H1 (cell line): ENCODE results near the gene UBE2D2. TPM values are rescaled to one million over a fixed set of nuclear protein-coding genes. Genes with fewer than 3 reads are reported as not detected.

Experiments used
- CTCF ChIA-PET: fragments of 300-600 bp; sonication (Branson Sonifier 250); formaldehyde crosslinking; loops from one replicate; lab custom pipeline; 2021; ENCODE audit not compliant: partially characterized antibody; lab: Charles Lee
- POLR2A ChIA-PET: fragments of 300-600 bp; sonication (Branson Sonifier 250); formaldehyde crosslinking; loops from one replicate; lab custom pipeline; 2021; ENCODE audit warnings: inconsistent platforms; ENCODE audit not compliant: partially characterized antibody; lab: Charles Lee
- DNase-seq, 2 experiments: peaks; one replicate each; pipeline versions ENCODE4 v3.0.0 to v3.0.0-alpha.2; 2010 to 2022; ENCODE audit warnings: low spot score in 2 of 2, low read depth in 1 of 2, mixed read lengths in 1 of 2
- FAIRE-seq: peaks from 2 replicates; lab custom pipeline; 2011; peaks lifted over from hg19 to GRCh38; lab: Jason Lieb, UNC
- H2AFZ ChIP-seq: 2 replicates; pipeline ENCODE4 v1.8.1; 2012; ENCODE audit warnings: low read length, inconsistent platforms
- H2AK5ac ChIP-seq: 2 replicates; pipeline ENCODE4 v1.6.1; 2013; ENCODE audit warnings: low read depth, low read length
- H2BK120ac ChIP-seq: replicated peaks from 2 replicates; pipeline ENCODE3; 2013; ENCODE audit warnings: low read depth, low read length, inconsistent platforms
- H2BK12ac ChIP-seq: 2 replicates; pipeline ENCODE4 v1.6.1; 2013; ENCODE audit warnings: low read depth, low read length
- H2BK15ac ChIP-seq: 2 replicates; pipeline ENCODE4 v1.6.1; 2013; ENCODE audit warnings: low read length
- H2BK20ac ChIP-seq: 2 replicates; pipeline ENCODE4 v1.6.1; 2013; ENCODE audit warnings: low read length
- H2BK5ac ChIP-seq: 2 replicates; pipeline ENCODE4 v1.6.1; 2013; ENCODE audit warnings: low read depth, low read length
- H3K14ac ChIP-seq: 2 replicates; pipeline ENCODE4 v1.6.1; 2013; ENCODE audit warnings: inconsistent platforms; ENCODE audit not compliant: insufficient read length
- H3K18ac ChIP-seq: 2 replicates; pipeline ENCODE4 v1.6.1; 2013; ENCODE audit warnings: low read length; ENCODE audit errors: extremely low read depth
- H3K23ac ChIP-seq: 2 replicates; pipeline ENCODE4 v1.6.1; 2013; ENCODE audit warnings: inconsistent platforms; ENCODE audit not compliant: insufficient read length
- H3K23me2 ChIP-seq: 2 replicates; pipeline ENCODE4 v1.6.1; 2013; ENCODE audit warnings: low read depth, low read length
- H3K27ac ChIP-seq: 2 replicates; pipeline ENCODE4 v1.6.1; 2011; ENCODE audit warnings: low read depth, low read length, inconsistent platforms
- H3K27me3 ChIP-seq, 4 experiments: replicated peaks in 1 of 4; 1 replicate in 1 of 4; 2 replicates in 3 of 4; pipeline versions ENCODE4 v1.6.1 to v1.8.1; 2011 to 2013; ENCODE audit warnings: low read length in 3 of 4, mild to moderate bottlenecking in 3 of 4, inconsistent platforms in 2 of 4, mixed read lengths in 2 of 4, moderate library complexity in 1 of 4; ENCODE audit not compliant: control insufficient read depth in 3 of 4, insufficient read depth in 3 of 4; ENCODE audit errors: extremely low read depth in 1 of 4
- H3K36me3 ChIP-seq, 4 experiments: 2 replicates each; pipeline versions ENCODE4 v1.6.1 to v1.8.1; 2011 to 2013; ENCODE audit warnings: mild to moderate bottlenecking in 4 of 4, low read length in 3 of 4, moderate library complexity in 2 of 4, control low read depth in 1 of 4, inconsistent platforms in 1 of 4; ENCODE audit not compliant: insufficient read depth in 4 of 4, control insufficient read depth in 2 of 4
- H3K4ac ChIP-seq: replicated peaks from 2 replicates; pipeline ENCODE3; 2013; ENCODE audit warnings: low read length, low read depth, mixed read lengths, inconsistent platforms; ENCODE audit not compliant: insufficient read length
- H3K4me1 ChIP-seq, 4 experiments: replicated peaks in 1 of 4; 1 replicate in 1 of 4; 2 replicates in 3 of 4; pipeline versions ENCODE4 v1.6.1 to v1.8.1; 2011 to 2013; ENCODE audit warnings: low read length in 3 of 4, inconsistent platforms in 2 of 4, mixed read lengths in 1 of 4; ENCODE audit not compliant: insufficient read depth in 4 of 4, control insufficient read depth in 3 of 4
- H3K4me2 ChIP-seq, 2 experiments: 2 replicates each; pipeline versions ENCODE4 v1.6.1 to v1.8.1; 2011 to 2013; ENCODE audit warnings: low read depth in 2 of 2, low read length in 2 of 2, control low read depth in 1 of 2, inconsistent platforms in 1 of 2, mild to moderate bottlenecking in 1 of 2; ENCODE audit not compliant: insufficient read depth in 1 of 2
- H3K4me3 ChIP-seq, 4 experiments: fragments of 200-600, 300-600 bp in 1 of 4; sonication (generic), shearing (Covaris generic), sonication (Bioruptor Twin) in 1 of 4; 2 replicates each; pipeline versions ENCODE4 v1.5.1 to v1.8.1; 2011 to 2016; ENCODE audit warnings: low read length in 4 of 4, low read depth in 3 of 4, control low read depth in 2 of 4, inconsistent platforms in 2 of 4, mild to moderate bottlenecking in 2 of 4, mixed read lengths in 1 of 4, moderate library complexity in 1 of 4; ENCODE audit not compliant: insufficient read depth in 2 of 4; ENCODE audit errors: extremely low read depth in 1 of 4
- H3K56ac ChIP-seq: replicated peaks from 2 replicates; pipeline ENCODE3; 2013; ENCODE audit warnings: low read depth, mild to moderate bottlenecking, mixed read lengths, low read length, inconsistent platforms; ENCODE audit not compliant: insufficient read length
- H3K79me1 ChIP-seq: 2 replicates; pipeline ENCODE4 v1.6.1; 2013; ENCODE audit warnings: low read depth, low read length, control low read depth
- H3K79me2 ChIP-seq, 2 experiments: 2 replicates each; pipeline versions ENCODE4 v1.6.1 to v1.8.1; 2012 to 2013; ENCODE audit warnings: low read length in 2 of 2, mild to moderate bottlenecking in 2 of 2, inconsistent platforms in 1 of 2; ENCODE audit not compliant: insufficient read depth in 2 of 2, control insufficient read depth in 1 of 2
- H3K9ac ChIP-seq, 4 experiments: replicated peaks in 1 of 4; 1 replicate in 1 of 4; 2 replicates in 3 of 4; pipeline versions ENCODE4 v1.6.1 to v1.8.1; 2011 to 2013; ENCODE audit warnings: low read depth in 3 of 4, low read length in 3 of 4, control low read depth in 2 of 4, mild to moderate bottlenecking in 2 of 4, moderate library complexity in 2 of 4, inconsistent platforms in 1 of 4; ENCODE audit errors: extremely low read depth in 1 of 4
- H3K9me3 ChIP-seq, 2 experiments: 2 replicates each; pipeline versions ENCODE4 v1.6.1 to v1.8.1; 2012 to 2013; ENCODE audit warnings: mild to moderate bottlenecking in 2 of 2, moderate library complexity in 2 of 2, control low read depth in 1 of 2, inconsistent platforms in 1 of 2, low read depth in 1 of 2, low read length in 1 of 2, mixed read lengths in 1 of 2; ENCODE audit not compliant: insufficient read depth in 2 of 2
- H4K20me1 ChIP-seq, 2 experiments: replicated peaks in 1 of 2; 2 replicates each; pipeline versions ENCODE3 to v1.8.1; 2011 to 2013; ENCODE audit warnings: inconsistent platforms in 2 of 2, low read length in 2 of 2, mild to moderate bottlenecking in 1 of 2; ENCODE audit not compliant: insufficient read depth in 2 of 2, control insufficient read depth in 1 of 2
- H4K5ac ChIP-seq: 2 replicates; pipeline ENCODE4 v1.6.1; 2013; ENCODE audit warnings: low read length, low read depth, mixed read lengths, inconsistent platforms; ENCODE audit not compliant: insufficient read length
- H4K8ac ChIP-seq: 2 replicates; pipeline ENCODE4 v1.8.0; 2013; ENCODE audit warnings: mild to moderate bottlenecking, moderate library complexity, low read length, inconsistent platforms; ENCODE audit not compliant: insufficient read depth; ENCODE audit errors: extremely low read depth
- H4K91ac ChIP-seq: replicated peaks from 2 replicates; pipeline ENCODE3; 2013; ENCODE audit warnings: low read length, mixed read lengths, inconsistent platforms; ENCODE audit not compliant: insufficient read length
- ASH2L ChIP-seq: fragments of 200-600, 300-600 bp; sonication (generic); IDR thresholded peaks from one replicate; pipeline ENCODE4 v1.7.1; 2017; ENCODE audit warnings: low read length
- JUND ChIP-seq: IDR thresholded peaks from 2 replicates; pipeline ENCODE4 v1.6.1; 2011; ENCODE audit warnings: mild to moderate bottlenecking, improper control_type of control experiment, low read length
- POLR2AphosphoS5 ChIP-seq: IDR thresholded peaks from 2 replicates; pipeline ENCODE4 v1.6.1; 2011; ENCODE audit warnings: low read depth, low read length
- SIN3A ChIP-seq, 2 experiments: IDR thresholded peaks in 1 of 2; conservative IDR thresholded peaks in 1 of 2; 2 replicates each; pipeline ENCODE4 v1.6.1; 2011 to 2012; ENCODE audit warnings: low read length in 2 of 2, improper control_type of control experiment in 1 of 2, low read depth in 1 of 2, mild to moderate bottlenecking in 1 of 2
- WGBS, 2 experiments: shearing (Covaris generic) in 1 of 2; methylation state at CpG; one replicate each; pipeline versions ENCODE4 v1.1.6 to v1.1.7; 2013 to 2015; ENCODE audit warnings: low lambda C conversion rate in 2 of 2, mixed read lengths in 2 of 2, inconsistent platforms in 1 of 2, low coverage in 1 of 2, missing lambda C conversion rate in 1 of 2; ENCODE audit not compliant: insufficient replicate concordance in 2 of 2, insufficient coverage in 1 of 2, insufficient read length in 1 of 2; ENCODE audit errors: extremely low coverage in 1 of 2, missing lambda C conversion rate in 1 of 2; 5-methylcytosine and 5-hydroxymethylcytosine counted together
- polyA plus RNA-seq, 7 experiments: library from polyadenylated mRNA; depleted of rRNA in 3 of 7; stranded (reverse) in 5 of 7; unstranded in 2 of 7; fragments of >200 nt in 5 of 7; fragments of 200-250 nt in 2 of 7; gene quantifications; 1 replicate in 5 of 7; 2 replicates in 1 of 7; 4 replicates in 1 of 7; pipeline versions ENCODE4 v1.2.1 to v1.2.3, GENCODE V29; 2011 to 2013; ENCODE audit warnings: missing spikeins in 2 of 7, mixed read lengths in 2 of 7
- total RNA-seq: library from RNA; stranded (reverse); fragmentation: NEBNext Ultra II Directional; extraction: Animal tissue kit (Norgen Biotek cat#: 25700); gene quantifications from 2 replicates; pipeline ENCODE4 v1.2.1, GENCODE V29; 2021

The UBE2D2 gene
- total and polyA plus RNA-seq, 2 of the 8 experiments (the other 6 are each of a cell fraction or from before 2014, with no cell fraction given), result 66.9 to 203 TPM

- H3K9ac ChIP-seq, result no peak overlapping the region
- H3K27ac ChIP-seq, result no peak overlapping the region
- 0 out of 2 replicates have a peak overlapping the region, but pooled peaks have one; percentile 56 for H2AK5ac ChIP-seq
- FAIRE-seq (no peak), DNase-seq (peak in 1 of 2 experiments; percentile 48)
- H4K5ac ChIP-seq, result no peak overlapping the region
- peaks cover 0 to 8% of the 10 kb centered on the region in 2 experiments for H4K20me1 ChIP-seq
- H3K4ac ChIP-seq, result no peak overlapping the region
- no peak overlapping the region for H2BK20ac ChIP-seq
- H2BK120ac ChIP-seq, result no peak overlapping the region
- no peak overlapping the region for H2AFZ ChIP-seq
- peak overlapping the region; percentile 4 for H4K91ac ChIP-seq
- no peak overlapping the region for H3K4me2 ChIP-seq
- 0 out of 2 replicates have a peak overlapping the region, but pooled peaks have one; percentile 6 for H2BK15ac ChIP-seq
- no peak overlapping the region for H3K23ac ChIP-seq
- TF ChIP-seq SIN3A (conservative IDR thresholded peaks at IDR 0.05 in 1 of 2, IDR thresholded peaks at IDR 0.05 in 1 of 2; ENCODE audit: low read depth in 1 of 2, low read length in 2 of 2) (no peak), ASH2L (no peak), POLR2AphosphoS5 (peak; percentile 36; the same call in 1 of the 2 replicates), JUND (no peak)
- TF ChIP-seq, all 59 proteins: peak for 1
- H4K8ac ChIP-seq, result no peak overlapping the region
- no peaks in the 10 kb centered on the region; the same call in 1 of the 2 replicates for H3K79me1 ChIP-seq
- no peak overlapping the region for H2BK5ac ChIP-seq
- WGBS, 2 experiments, result 84% methylated on average over 11 of the region's 11 CpGs; no CpG with 5 or more reads in 1 of the 2 experiments
- H3K23me2 ChIP-seq, result peaks cover 6% of the 10 kb centered on the region
- POLR2A ChIA-PET, result interaction anchor here (1.2 to 9.8 kb wide), 4 partner anchors 10 to 70 kb away, joined by 4 to 212 read pairs (median 42); partner anchors contain the start of gene CXXC5
- no peak overlapping the region for H3K56ac ChIP-seq
- H2BK12ac ChIP-seq, result peak overlapping the region; percentile 32; the same call in 1 of the 2 replicates
- peak overlapping the region; percentile 66; the same call in 1 of the 2 replicates for H3K18ac ChIP-seq
- H3K4me1 ChIP-seq, result peaks cover 25 to 68% (median 53%) of the 10 kb centered on the region in 4 experiments
- H3K4me3 ChIP-seq, result no peak overlapping the region
- CTCF ChIA-PET, result interaction anchor here (0.7 to 20.3 kb wide), 13 partner anchors 9 to 233 kb away, joined by 3 to 385 read pairs (median 5); partner anchors contain the start of gene CXXC5
- H3K27me3 ChIP-seq, result peaks cover 0 to 4% (median 2%) of the 10 kb centered on the region in 4 experiments; a peak in 2 of 7 replicates
- H3K14ac ChIP-seq, result no peak overlapping the region
- H3K79me2 ChIP-seq, result peaks cover 0 to 4% of the 10 kb centered on the region in 2 experiments; a peak in 1 of 4 replicates
- no peaks in the 10 kb centered on the region for H3K36me3 ChIP-seq
- no peaks in the 10 kb centered on the region for H3K9me3 ChIP-seq
Observed at GRCh38 chr5:139639619-139640380, 78.7 kb downstream of the UBE2D2 start.
